PFSK-1 (cell line): ENCODE data around the gene H2BK1.

Experiments used
- FOXP2 ChIP-seq: optimal IDR thresholded peaks from 2 replicates; pipeline ENCODE3; 2011; ENCODE audit warnings: borderline replicate concordance, control low read depth, inconsistent platforms; ENCODE audit not compliant: insufficient read depth; ENCODE audit errors: extremely low read length, extremely low read depth
- POLR2AphosphoS5 ChIP-seq: IDR thresholded peaks from 2 replicates; pipeline ENCODE4 v1.6.1; 2012; ENCODE audit warnings: low read depth, mild to moderate bottlenecking, control low read depth, low read length, moderate library complexity
- SIN3A ChIP-seq: IDR thresholded peaks from 2 replicates; pipeline ENCODE4 v1.6.1; 2012; ENCODE audit warnings: mild to moderate bottlenecking, low read length, moderate library complexity, borderline replicate concordance; ENCODE audit not compliant: insufficient read depth
- TAF1 ChIP-seq: IDR thresholded peaks from 2 replicates; pipeline ENCODE4 v1.6.1; 2012; ENCODE audit warnings: low read length, control low read depth, borderline replicate concordance; ENCODE audit not compliant: insufficient read depth
- TF ChIP-seq, protein P1 (sequence below), 2 experiments: IDR thresholded peaks; 2 replicates each; pipeline versions ENCODE4 v1.6.1 to v1.8.0; 2011 to 2012; ENCODE audit warnings: low read depth in 2 of 2, low read length in 2 of 2, control low read depth in 1 of 2, inconsistent platforms in 1 of 2, mild to moderate bottlenecking in 1 of 2, moderate library complexity in 1 of 2; ENCODE audit not compliant: insufficient read depth in 1 of 2

The H2BK1 gene

DNA sequence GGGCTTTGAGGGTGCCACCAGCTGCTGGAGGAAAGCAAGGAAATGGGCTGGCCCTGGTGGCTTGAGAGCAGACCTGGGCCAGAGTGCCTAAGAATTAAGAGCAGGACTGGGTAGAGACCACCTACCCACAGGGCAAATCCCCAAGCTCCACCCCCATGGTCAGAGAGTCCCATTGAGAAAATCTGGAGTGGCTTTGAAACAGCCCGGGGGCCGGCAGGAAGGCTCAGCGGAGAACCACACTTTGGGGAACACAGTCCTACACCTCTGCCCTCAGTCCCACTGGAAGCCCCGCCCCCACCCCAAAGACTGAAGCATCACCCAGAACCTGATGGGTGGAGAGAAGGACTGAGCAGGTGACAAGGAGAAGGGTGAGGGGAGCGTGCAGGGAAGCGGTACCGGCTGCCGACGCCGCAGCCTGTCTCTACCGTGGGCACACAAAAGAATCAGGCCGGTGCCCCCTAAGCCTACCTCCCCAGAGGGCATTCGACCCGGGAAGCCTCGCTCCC, 34.6 kb upstream of the H2BK1 start:
- TF ChIP-seq FOXP2, result no peak
- TF ChIP-seq, protein P1, sequence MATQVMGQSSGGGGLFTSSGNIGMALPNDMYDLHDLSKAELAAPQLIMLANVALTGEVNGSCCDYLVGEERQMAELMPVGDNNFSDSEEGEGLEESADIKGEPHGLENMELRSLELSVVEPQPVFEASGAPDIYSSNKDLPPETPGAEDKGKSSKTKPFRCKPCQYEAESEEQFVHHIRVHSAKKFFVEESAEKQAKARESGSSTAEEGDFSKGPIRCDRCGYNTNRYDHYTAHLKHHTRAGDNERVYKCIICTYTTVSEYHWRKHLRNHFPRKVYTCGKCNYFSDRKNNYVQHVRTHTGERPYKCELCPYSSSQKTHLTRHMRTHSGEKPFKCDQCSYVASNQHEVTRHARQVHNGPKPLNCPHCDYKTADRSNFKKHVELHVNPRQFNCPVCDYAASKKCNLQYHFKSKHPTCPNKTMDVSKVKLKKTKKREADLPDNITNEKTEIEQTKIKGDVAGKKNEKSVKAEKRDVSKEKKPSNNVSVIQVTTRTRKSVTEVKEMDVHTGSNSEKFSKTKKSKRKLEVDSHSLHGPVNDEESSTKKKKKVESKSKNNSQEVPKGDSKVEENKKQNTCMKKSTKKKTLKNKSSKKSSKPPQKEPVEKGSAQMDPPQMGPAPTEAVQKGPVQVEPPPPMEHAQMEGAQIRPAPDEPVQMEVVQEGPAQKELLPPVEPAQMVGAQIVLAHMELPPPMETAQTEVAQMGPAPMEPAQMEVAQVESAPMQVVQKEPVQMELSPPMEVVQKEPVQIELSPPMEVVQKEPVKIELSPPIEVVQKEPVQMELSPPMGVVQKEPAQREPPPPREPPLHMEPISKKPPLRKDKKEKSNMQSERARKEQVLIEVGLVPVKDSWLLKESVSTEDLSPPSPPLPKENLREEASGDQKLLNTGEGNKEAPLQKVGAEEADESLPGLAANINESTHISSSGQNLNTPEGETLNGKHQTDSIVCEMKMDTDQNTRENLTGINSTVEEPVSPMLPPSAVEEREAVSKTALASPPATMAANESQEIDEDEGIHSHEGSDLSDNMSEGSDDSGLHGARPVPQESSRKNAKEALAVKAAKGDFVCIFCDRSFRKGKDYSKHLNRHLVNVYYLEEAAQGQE (IDR thresholded peaks at IDR 0.05; ENCODE audit: insufficient read depth in 1 of 2, low read depth in 2 of 2, low read length in 2 of 2), result no peak
- TF ChIP-seq POLR2AphosphoS5, result no peak
- TF ChIP-seq SIN3A, result no peak
- no peak for TF ChIP-seq TAF1

DNA sequence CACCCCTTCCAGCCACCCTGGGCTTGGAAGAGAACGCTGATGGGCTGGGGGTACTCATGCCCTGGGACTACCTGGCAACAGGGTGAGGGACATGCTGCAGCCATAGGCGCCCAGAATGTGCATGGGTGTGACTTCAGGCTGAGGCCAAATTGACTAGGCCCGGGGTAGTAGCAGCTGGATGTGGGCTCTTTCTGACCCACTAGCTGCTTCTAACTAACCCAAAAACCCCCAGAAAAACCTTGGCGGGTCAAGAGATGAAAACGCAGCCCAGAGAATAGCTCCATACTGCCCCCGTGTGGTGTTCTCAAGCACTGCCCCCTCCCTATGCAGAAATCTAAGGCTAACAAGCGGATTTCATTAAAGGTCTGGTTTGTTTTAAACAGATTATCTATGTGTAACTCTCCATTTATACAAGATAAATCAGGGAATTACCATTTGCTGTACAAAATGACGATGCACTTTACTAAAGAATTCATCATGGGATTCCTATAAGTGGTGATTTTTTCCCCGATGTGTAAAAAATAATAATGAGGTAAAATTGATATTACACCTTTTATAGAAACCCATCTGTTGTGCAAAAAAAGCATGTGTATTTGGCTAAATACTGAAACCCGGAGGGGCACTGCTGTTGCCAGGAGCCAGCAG, 34.0 kb upstream of the H2BK1 start:
- no peak for TF ChIP-seq SIN3A
- TF ChIP-seq FOXP2, result no peak
- no peak for TF ChIP-seq TAF1
- TF ChIP-seq, protein P1 (IDR thresholded peaks at IDR 0.05; ENCODE audit: insufficient read depth in 1 of 2, low read depth in 2 of 2, low read length in 2 of 2), result no peak
- TF ChIP-seq POLR2AphosphoS5, result no peak

DNA sequence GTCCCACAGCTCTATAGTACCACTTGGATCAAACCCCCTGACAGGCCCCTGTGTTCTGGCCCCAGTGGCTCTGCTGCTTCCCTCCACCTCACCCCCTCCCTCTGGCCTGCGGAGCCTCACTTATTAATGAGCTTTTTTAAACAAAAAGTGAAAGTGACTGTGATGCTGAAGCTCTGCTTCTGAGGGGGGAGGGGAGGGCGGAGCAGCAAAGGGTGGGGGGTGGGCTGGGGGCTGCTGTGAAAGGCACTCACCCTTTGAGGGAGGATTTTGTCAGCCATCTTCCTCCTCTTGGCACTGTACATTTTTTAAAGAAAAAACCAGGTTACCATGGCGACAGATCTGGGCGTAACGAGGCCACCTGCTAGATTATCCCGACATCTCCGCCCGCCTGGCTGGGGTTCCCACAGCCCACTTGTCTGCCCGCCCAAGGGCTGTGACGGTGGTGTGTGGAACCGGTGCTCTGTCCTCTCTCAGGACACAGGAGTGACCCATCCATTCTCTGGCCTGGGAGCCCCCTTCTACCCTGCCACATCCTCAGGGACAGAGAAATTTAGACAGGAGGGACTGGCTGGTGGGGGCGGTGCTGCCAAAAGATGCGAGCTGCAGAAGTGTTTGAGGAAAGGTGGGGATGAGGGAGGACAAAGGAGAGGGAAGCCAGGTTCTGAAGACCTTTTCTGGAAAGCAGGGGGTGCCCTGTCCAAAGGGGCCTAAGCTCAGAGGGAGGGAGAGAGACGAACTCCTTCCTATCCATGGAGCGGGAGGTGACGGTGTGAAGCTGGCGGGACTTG, 33.3 kb upstream of the H2BK1 start:
- TF ChIP-seq SIN3A (no peak), TAF1 (no peak), FOXP2 (no peak), POLR2AphosphoS5 (no peak)
- TF ChIP-seq, protein P1 (IDR thresholded peaks at IDR 0.05; ENCODE audit: insufficient read depth in 1 of 2, low read depth in 2 of 2, low read length in 2 of 2), result no peak

DNA sequence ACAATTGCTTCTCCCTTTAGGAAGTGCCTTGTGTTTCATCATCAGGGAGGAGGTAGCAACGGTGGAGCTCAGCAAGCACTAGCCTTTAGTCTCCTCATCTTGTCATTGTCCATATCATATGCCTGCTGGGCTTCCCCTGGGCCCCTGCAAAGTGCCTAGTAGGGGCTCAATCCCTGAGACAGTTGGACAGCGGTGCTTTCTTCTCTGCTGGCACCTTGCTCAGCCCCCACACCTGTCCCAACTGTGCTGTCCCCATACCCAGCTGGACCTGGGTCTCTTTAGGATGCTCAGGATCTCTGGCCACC, 32.7 kb upstream of the H2BK1 start:
- TF ChIP-seq SIN3A (no peak), POLR2AphosphoS5 (no peak), TAF1 (no peak)
- TF ChIP-seq, protein P1 (IDR thresholded peaks at IDR 0.05; ENCODE audit: insufficient read depth in 1 of 2, low read depth in 2 of 2, low read length in 2 of 2), result no peak
